CD4-positive, alpha-beta T cell treated with Interleukin-1 beta for 1 hour (primary cell): ENCODE measurements around the gene SCGB1C2.
A peak's percentile ranks its signal among the peaks of the same experiment; 100 is the strongest.
"Not testable (repeated sequence)": the region's sequence is repeated elsewhere in the genome, so short reads cannot be mapped to it uniquely, and the experiment has no call there.

ENCODE experiments used
- DNase-seq, 2 donors: peaks; one replicate each; pipeline ENCODE4 v3.0.0-alpha.2; 2020 to 2022

Gene SCGB1C2

DNA sequence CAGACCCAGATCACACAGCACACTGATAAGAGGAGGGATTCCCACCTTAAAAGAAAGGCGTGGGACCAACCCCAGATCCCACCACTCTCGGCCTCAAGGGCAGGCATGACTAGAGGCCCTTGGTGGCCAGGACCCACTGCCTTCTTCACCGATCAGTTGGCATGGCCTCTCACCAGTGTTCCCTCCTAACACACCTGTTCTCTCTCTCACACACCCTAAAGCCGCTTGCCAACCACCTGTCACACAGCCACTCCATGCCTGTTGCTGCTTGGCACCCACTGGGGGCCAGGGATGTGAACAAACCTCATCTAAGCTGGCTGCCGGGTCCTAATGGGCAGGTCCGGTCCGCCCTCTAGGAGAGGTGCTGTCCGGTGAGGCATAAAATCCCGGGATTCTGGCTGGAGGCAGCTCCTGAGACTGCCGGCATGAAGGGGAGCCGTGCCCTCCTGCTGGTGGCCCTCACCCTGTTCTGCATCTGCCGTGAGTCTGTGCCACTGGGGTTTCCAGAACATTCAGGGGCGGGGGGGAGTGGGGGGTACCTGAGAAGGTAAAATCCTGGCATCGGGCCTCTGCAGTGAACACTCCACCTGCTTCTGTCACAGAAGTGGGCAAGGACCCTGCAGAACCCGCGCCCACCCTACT, at the start of gene SCGB1C2:
Gene SCGB1C2 (plus strand): TSS at position 404 of the 642 bp plus-strand sequence. CDS start 22 bp downstream, at position 426.
- not testable (repeated sequence) for DNase-seq

DNA sequence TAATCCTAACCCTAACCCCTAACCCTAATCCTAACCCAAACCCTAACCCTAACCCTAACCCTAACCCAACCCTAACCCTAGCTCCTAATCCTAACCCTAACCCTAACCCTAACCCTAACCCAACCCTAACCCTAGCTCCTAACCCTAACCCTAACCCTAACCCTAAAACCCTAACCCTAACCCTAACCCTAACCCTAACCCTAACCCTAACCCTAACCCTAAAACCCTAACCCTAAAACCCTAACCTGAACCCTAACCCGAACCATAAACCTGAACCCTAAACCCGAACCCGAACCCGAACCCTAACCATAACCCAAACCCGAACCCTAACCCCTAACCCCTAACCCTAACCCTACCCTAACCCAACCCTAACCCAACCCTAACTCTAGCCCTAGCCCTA, 24.3 kb upstream of the SCGB1C2 start:
- DNase-seq, result not testable (repeated sequence)

DNA sequence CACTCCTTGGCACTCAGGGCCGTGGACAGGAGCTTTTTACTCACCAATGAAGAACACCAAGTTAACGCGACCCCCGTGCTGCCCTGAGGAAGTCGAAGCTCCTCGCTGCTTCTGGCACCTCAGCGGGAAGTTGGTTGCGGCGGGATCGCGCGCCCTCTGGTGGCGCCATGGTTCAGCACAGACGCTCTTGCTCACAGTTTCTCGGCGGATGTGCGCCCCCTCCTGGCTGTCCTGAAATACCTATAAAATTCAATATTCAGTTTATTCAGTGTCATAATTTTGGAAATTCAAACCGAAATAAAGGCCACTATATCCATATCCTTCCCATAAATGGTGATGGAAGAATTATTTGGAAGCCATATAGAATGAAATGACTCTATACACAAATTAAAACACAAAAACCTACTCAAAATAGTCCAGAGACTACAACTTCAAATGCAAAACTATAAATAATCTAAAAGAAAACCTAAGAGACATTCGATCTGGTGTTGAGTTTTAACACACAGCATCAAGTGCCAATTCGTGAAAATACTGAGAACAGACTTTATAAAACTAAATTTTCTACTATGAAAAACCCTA, 18.9 kb upstream of the SCGB1C2 start:
- DNase-seq, result peak in 1 of 2 donors; percentile 71

DNA sequence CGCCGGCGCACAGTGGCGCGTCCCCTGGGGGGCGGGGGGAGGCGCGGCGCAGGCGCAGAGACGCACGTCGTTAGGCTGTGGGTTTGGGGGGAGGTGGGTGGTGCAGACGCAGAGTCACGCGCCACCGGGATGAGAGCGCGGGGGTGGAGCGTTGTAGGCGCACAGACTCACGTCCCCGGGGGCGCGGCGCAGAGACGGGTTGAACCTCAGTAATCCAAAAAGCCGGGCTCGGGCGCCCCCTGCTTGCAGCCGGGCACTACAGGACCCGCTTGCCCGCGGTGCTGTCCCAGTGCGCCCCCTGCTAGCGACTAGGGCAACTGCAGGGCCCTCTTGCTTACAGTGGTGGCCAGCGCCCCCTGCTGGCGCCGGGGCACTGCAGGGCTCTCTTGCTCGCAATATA, 3.4 kb upstream of the SCGB1C2 start:
- not testable (repeated sequence) for DNase-seq

DNA sequence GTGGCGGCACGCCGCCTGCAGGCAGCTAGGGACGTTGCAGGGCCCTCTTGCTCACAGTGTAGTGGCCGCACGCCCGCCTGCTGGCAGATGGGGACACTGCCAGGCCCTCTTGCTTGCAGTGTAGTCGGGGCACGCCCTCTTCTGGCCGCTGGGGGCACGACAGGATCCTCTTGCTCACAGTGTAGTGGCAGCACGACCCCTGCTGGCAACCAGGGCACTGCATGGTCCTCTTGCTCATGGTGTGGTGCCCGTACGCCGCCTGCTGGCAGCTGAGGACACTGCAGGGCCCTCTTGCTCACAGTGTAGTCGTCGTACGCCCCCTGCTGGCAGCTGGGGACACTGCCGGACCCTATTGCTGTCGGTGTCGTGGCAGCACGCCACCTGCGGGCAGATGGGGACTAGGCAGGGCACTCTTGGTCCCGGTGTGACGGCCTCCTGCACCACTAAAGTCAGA, 3.0 kb upstream of the SCGB1C2 start:
- peak in 1 of 2 donors; percentile 76 for DNase-seq

DNA sequence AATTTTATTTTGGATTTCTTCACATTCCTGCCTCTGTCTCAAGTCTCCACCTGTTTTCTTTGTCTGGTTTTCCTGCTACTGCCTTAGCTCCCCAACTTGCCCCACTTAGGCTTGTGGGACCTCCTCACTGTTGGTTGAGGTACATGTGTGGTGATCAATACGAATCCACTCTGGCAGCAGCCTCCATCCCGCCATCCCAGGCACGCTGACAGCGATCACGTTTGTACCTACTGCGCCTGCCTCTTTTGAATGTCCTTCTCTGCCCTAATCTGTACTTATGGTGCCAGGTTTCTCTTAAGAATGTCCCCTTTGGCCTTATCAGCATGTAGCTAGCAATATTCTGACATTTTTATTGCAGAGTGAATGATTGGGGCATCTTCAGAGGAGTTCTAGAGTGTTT, 2.3 kb upstream of the SCGB1C2 start:
- DNase-seq, result not testable (repeated sequence)

DNA sequence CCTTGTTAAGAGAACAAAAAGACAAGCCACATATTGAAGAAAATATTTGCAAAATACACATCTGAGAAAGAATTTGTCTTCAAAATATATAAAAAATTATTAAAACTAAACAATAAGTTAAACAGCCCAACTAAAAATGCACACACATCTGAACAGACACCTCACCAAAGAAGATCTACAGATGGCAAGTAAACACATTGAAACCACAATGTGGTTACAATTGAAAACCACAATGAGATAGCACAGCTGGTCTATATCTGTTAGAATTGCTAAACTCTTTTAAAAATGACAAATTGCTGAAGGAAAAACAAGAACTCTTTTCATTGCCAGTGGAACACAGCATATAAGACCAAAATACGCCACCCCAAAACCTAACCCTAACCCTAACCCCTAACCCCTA, 1.5 kb upstream of the SCGB1C2 start:
- DNase-seq, result not testable (repeated sequence)

DNA sequence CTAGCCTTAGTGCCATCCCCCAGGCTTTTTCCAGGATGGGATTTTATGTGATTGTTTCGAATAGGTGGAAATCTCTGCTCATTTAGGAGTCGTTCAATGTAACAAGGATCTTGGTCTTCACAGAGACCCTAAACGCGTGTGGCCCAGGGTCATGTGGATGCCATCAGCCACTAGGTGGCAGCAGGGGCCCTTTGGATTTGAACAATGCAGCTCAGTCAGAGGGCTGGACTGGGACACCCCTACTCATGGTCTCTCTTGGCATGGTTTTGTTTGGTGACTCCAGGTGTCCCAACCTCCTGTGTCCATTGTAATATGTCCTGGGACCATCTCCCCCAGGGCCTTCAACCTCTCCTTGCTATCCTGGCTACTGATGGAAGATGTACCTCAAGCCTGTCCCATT, 838 bp upstream of the SCGB1C2 start:
- DNase-seq, result peak; percentile 80 to 82

DNA sequence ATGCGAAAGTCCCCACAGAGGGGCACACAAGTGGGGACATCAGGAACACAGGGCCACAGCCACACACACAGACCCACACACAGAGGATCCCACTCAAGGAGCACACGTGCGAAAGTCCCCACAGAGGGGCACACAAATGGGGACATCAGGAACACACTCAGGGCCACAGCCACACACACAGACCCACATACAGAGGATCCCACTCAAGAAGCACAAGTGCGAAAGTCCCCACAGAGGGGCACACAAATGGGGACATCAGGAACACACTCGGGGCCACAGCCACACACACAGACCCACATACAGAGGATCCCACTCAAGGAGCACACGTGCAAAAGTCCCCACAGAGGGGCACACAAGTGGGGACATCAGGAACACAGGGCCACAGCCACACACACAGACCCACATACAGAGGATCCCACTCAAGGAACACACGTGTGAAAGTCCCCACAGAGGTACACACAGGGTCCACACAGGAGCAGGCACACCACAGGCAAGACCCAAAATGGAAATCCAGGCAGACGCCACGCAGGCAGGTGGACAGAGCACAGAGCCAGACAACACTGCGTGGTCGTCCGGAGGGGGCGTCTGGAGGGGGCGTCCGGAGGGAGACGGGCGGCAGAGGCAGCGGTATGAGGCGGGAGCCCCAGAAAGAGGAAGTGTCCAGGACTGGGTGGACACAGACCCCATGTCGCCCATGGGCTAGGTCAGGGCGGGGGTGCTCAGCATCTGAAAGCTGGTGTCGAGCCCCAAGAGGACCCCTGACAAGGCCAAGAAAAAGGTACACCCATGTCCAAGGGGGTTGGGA, 2.2 kb downstream of the SCGB1C2 start:
- not testable (repeated sequence) for DNase-seq

DNA sequence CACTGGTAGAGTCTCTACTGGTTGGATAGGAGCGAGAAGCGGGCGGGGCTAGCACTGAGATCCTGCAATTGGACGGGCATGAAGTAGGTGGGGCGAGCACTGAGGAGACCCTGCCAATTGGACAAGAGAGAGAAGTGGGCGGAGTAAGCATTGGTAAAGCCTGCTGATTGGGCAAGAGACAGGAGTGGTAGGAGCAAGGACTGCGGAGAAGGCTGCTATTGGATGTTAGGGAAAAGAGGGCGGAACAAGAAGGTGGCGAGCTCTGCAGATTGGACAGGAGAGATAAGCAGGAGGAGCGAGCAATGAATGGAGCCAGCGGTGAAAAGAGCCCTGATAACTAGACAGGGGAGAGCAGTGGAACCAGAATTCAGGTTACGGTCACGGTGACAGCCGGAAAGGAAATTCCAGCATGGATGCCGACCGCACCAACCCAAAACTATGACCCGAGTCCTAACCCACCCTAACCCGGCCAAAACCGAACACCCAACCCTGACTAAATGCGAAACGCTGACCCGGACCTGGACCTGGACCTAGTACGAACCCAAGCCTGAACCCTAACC, 4.8 kb downstream of the SCGB1C2 start:
- DNase-seq, result peak; percentile 20 to 32

DNA sequence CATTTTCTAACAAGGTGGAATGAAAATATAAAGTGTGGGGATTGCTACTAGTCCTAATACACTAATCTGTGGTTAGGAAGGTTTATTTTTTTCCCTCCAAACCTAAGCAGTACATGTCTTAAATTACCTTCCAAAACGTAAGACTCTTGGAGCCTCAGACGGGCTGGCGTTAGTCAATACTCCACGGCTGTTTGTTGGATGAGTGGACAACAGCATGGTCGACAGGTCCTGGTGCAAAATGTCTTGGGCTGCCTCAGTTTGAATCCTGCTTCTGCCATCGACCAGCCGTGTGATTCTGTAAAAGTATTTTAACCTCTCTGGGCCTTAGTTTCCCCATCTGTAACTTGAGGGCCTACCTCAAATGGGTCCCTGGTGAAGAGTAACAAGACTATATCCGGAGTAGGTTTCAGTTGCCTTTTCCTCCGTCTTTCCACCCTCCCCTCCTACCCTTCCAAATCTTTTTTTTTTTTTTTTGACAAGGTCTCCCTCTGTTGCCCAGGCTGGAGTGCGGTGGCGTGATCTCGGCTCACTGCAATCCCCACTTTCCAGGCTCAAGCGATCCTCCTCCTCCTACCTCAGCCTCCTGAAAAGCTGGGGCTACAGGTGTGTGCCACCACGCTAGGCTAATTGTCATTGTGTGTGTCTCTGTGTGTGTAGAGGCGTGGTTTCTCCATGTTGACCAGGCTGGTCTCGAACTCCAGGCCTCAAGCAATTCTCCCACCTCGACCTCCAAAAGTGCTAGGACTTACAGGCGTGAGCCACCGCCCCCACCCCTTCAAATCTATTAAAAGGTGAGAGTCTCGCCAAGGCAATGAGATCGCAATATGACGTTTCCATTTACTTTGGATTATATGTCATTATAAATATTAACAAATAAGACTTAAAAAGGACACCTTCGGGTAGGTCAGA, 5.8 kb downstream of the SCGB1C2 start:
- no peak for DNase-seq

DNA sequence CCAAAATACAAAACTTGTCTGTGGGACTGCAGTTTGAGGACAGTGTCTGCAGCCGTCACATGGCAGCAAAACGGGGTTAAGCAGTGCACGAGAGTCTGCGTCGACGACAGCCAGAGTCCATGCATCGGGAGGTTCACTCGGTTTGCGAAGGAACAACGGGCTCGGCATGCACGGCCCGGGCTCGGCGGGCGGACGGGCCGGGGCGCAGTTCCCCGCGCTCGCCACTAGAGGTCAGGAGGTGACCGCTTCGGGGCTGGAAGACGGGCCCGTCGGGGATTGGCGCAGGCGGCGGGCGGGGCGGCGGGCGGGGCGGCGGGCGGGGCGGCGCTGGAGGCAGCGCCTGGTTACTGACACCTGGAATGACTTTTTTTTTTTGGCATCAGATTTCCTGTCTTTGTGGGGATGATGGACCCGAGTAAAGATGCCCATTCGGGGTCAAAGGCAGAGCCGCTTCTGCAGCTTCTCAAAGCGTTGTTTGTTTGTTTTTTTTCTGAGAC, 6.5 kb downstream of the SCGB1C2 start:
- peak; percentile 80 to 86 for DNase-seq

DNA sequence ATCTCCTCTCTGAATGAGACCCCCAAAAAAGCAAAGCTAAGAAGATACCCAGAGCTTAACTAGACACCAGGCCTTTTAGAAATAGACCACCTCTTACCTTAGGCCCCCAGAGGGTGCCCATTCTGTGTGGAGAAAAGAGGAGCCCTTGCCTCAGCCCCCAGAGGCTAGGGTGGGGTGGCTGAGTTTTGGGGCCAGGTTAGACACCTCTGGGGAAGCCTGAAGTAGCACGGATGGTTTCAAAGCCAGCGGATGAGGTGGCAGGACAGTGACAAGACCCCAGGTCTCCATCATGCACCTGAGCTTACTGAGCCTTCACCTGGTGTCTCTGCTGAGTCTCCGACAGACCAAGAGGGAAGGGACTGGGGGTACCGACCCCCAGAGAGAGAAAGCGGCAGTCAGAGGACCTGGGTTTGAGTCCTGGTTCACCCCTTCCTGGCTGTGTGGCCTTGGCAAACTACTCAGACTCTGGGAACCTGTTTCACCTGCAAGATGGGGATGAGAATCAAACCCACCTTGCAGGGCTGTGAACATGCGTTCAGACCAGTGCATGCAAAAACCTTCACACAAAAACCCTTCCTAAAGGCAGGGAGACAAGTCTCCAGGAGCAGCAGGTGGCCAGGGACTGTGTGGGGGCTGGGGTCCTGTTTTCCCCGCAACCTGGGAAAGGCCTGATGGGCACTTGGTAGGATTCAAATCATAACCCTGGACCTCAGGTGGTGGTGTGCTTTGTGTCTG, 7.7 kb downstream of the SCGB1C2 start:
- DNase-seq, result no peak

DNA sequence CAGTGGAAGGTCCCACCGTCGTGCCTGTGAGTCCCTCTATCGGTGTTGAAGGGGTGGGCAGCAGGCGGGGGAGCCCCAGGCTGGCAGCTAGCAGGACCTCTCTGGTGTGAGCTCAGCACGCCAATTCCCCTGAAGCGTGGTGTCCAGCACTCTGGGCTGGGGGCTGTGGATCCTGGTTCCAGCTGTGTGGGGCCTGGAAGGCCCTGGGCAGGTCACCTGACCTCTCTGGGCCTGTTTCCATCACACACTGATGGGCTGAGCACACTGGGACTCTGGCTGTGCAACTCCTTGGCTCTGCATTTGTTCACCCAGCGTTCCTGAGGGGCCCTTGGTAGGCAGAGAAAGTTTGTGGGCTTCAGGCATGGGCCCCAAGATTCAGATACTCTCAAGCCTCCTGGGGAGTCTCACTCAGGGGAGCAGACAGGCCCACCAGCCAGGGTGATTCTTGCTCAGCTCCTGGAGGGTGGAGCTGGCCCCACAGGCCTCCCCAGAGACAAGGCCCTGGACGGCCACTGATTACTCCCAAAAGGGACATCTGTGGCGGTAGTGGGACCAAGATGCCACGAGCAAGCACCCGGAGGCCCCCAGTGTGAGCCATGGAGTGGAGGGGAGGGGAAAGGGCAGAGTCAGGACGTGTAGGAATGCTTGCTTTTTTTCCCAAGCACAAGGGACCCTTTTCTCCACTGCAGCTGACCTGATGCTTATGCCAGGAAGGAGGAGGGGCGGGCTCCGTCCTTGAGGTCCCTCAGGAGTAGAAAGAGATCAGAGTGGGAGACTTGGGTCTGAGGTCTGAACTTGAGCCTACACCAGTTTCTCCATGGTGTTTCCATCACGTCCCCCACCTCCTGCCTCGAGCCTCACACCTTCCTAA, 8.5 kb downstream of the SCGB1C2 start:
- DNase-seq, result no peak

DNA sequence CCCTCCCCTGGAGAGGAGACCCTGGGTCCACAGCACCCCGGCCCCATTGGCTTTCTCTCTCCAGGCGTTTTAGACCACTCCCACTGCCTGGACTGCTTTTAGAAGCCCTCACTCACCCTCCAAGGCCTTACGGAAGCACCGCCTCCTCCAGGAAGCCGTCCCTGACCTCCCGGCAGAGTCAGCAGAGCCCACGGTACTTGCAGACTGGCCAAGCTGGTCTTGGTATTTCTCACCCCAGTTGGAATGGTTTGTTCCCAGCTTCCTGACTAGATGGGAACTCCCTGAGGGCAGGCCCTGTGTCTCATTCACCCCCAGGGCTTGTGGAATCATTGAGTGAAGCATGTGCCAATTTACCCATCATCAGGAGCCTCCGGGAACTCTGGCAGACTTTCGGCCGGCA, 9.2 kb downstream of the SCGB1C2 start:
- no peak for DNase-seq

DNA sequence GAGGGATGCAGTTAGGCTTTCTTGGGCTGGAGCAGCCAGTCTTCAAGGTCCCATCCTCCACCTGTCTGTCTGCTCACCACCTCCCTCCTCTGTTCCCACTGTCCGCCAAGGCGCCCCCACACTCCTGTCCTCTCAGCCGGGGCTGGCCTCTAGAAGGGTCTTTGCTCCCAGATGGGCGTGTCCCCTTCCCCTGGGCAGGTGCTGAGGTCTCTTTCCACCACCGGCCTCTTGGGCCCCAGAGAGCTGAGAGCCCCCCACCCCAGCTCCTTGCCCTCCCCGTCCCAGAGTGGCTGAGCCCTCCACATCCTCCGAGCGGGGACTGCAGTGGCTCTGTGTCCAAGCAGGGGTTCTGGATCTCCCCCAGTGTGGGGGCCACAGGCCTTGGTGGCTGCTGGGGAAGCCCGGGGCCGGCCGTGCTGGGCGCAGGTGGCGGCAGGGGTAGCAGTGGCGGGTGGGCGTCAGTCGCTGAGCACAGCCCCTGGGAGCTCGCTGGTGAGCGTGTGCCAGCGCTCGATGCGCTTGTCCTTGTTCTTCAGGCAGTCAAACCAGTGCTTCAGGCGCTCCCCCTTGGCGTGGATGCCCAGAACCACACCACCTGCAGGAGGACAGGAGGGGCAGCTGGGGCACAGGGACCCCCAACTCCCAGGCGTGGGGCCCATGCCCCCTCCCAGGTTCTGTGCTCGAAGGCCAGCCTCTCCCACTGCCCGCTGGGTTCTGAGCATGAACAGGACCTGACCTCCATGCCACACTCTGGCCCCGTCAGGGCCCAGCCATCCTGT, 9.8 kb downstream of the SCGB1C2 start:
- DNase-seq, result no peak

DNA sequence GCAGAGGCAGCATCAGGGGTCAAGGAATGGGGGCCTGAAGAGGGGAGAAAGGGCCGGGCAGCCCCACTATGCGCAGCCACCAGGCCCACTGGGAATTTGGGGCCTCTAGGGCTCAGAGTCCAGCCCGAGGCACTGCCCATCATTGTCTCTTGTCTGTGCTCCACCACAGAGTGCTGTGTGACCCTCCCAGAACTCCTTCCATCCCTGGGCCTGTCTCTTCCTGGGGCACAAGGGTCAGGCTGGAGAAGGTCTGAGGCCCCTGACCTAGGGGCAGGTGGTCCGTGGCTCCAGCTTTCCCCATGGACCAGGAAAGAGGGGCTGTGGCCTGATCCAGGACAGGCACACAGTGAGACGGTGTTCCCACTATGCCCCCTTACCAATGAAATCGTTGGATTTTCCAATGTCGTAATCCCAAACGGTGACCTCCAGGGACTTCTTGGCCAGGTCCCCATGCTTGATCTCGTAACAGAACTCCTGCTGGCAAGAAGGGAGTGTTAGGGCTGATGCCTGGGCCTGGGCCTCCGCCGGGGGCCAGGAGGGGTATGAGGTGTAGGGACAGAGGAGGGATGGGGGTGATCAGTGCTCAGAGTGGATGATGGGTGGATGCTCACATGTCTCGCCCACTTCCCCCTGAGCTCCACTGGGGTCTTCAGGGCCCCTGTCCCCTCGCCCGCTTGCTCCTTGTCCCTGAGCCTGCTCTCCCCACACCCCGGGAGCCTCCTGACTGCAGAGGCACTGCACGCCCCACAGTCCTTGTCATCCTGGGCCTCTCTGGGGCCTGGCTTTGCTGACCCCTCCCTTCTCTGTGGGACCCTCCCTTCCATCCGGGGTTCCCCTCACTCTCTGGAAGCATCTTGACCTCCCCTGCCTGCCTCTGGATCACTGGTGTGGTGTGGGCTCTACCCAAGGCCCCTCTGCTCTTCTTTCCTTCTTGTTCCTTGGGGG, 10.7 kb downstream of the SCGB1C2 start:
- no peak for DNase-seq

DNA sequence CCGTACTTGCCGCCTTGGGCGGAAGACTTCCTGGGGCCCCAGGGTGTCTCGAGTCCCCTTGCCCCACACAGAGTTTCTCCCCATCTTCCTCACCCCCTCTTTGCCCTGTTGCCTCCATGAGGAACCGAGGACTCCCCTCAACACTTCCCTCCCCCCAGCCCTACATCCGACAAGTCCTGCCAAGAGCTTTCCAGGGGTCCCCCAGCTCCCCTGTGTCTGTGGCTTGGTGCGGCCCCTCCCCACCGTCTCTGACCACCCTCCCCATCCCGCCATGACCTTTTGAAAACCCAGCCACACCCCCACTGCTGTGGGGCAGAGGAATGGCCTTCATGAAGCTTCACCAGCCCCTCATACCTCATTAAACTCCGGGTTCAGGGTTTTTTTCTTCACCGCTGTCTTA, 11.4 kb downstream of the SCGB1C2 start:
- no peak for DNase-seq
